Hepatocyte (in vitro differentiated cells): ENCODE data around the gene RASA1. TPM values are rescaled to one million over a fixed set of nuclear protein-coding genes. Genes with fewer than 3 reads are reported as not detected.

ENCODE experiments used
- DNase-seq: peaks from one replicate; pipeline ENCODE4 v3.0.0-alpha.2; 2016; ENCODE audit warnings: low spot score
- H2AFZ ChIP-seq: fragments of 200-600 bp; sonication (generic); 2 replicates; pipeline ENCODE4 v1.6.0; 2016; ENCODE audit warnings: antibody characterized with exemption, mild to moderate bottlenecking
- H3K27ac ChIP-seq: fragments of 200-600 bp; sonication (generic); 2 replicates; pipeline ENCODE4 v1.5.1; 2016; ENCODE audit warnings: mild to moderate bottlenecking
- H3K27me3 ChIP-seq: fragments of 200-600 bp; sonication (generic); 2 replicates; pipeline ENCODE4 v1.6.1; 2016
- H3K36me3 ChIP-seq: fragments of 200-600 bp; sonication (generic); replicated peaks from 2 replicates; pipeline ENCODE4 v1.5.1; 2016; ENCODE audit warnings: low read depth; ENCODE audit not compliant: insufficient read depth
- H3K4me1 ChIP-seq: fragments of 200-600 bp; sonication (generic); 2 replicates; pipeline ENCODE4 v1.5.1; 2016; ENCODE audit warnings: mild to moderate bottlenecking, moderate library complexity; ENCODE audit not compliant: insufficient read depth
- H3K4me2 ChIP-seq: fragments of 200-600 bp; sonication (generic); 2 replicates; pipeline ENCODE4 v1.6.0; 2016
- H3K4me3 ChIP-seq: fragments of 200-600 bp; sonication (generic); 2 replicates; pipeline ENCODE4 v1.5.1; 2016; ENCODE audit warnings: mild to moderate bottlenecking
- H3K79me2 ChIP-seq: fragments of 200-600 bp; sonication (generic); 2 replicates; pipeline ENCODE4 v1.6.0; 2017; ENCODE audit warnings: mild to moderate bottlenecking
- H3K9me2 ChIP-seq: fragments of 200-600 bp; sonication (generic); replicated peaks from 2 replicates; pipeline ENCODE4 v1.6.0; 2017; ENCODE audit warnings: mild to moderate bottlenecking; ENCODE audit not compliant: insufficient read depth
- H3K9me3 ChIP-seq: fragments of 200-600 bp; sonication (generic); 2 replicates; pipeline ENCODE4 v1.5.1; 2016; ENCODE audit warnings: low read depth, mild to moderate bottlenecking
- H4K20me1 ChIP-seq: fragments of 200-600 bp; sonication (generic); 2 replicates; pipeline ENCODE4 v1.6.0; 2016; ENCODE audit warnings: mild to moderate bottlenecking; ENCODE audit not compliant: insufficient read depth, poor library complexity, severe bottlenecking
- EZH2 ChIP-seq: fragments of 200-600 bp; sonication (generic); IDR thresholded peaks from 2 replicates; pipeline ENCODE4 v1.6.1; 2016; ENCODE audit warnings: antibody characterized with exemption, mild to moderate bottlenecking, borderline replicate concordance
- EZH2phosphoT487 ChIP-seq: fragments of 200-600 bp; sonication (generic); IDR thresholded peaks from one replicate; pipeline ENCODE4 v1.6.1; 2018; ENCODE audit warnings: antibody characterized with exemption, mild to moderate bottlenecking, low read depth, moderate library complexity; ENCODE audit not compliant: unreplicated experiment, severe bottlenecking
- WGBS: methylation state at CpG from one replicate; pipeline ENCODE4 v1.1.6; 2016; ENCODE audit warnings: low lambda C conversion rate; ENCODE audit errors: missing lambda C conversion rate; 5-methylcytosine and 5-hydroxymethylcytosine counted together
- polyA plus RNA-seq: library from polyadenylated mRNA; unstranded; fragments of >200 nt; fragmentation: Nextera tagmentation; extraction: Ambion mirVana; gene quantifications from 2 replicates; pipeline ENCODE4 v1.2.1, GENCODE V29; 2016
- total RNA-seq: library from RNA; depleted of rRNA; stranded (reverse); fragments of >200 nt; gene quantifications from 2 replicates; pipeline ENCODE4 v1.2.3, GENCODE V29; 2014
- TF ChIP-seq, protein P1 (sequence below): fragments of 200-600 bp; sonication (generic); IDR thresholded peaks from 2 replicates; pipeline ENCODE4 v1.5.1; 2016; ENCODE audit warnings: antibody characterized with exemption, mild to moderate bottlenecking; ENCODE audit not compliant: poor library complexity

RASA1 gene
- total and polyA plus RNA-seq, 2 experiments from 2014 or later = 13.7 to 33.5 TPM

DNA sequence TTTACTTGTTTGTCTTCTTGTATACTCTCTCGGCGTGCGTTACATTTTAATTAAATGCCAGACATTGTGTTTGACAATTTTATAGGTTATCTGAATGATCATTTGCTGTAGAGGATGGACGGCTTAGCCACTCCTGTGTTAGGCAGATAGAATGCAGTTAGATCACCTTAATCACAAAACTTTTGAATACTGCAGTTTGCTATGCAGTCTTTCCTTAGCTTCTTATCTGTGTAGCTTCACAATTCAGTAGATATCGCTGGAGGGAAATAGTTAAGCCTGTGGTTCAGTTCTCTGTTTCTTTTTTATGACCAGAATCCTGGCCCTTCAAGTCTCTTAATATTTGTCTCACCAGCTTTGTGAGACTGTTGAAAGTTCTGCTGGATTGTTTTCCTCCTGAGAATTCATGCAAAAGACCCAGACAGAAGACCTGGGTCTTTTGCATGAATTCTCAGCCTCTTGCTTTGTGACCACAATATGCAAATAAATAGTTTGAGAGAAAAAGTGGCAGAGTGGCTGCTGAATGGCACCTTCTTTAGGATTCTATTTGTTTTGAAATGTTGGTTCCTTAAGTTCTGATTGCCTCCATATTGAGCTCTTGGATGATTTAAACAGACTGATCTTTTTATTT lies 40.2 kb downstream of the RASA1 start:
- Histone ChIP-seq H3K79me2 (peaks cover 87% of the 10 kb centered on the region), H3K36me3 (peaks cover 8% of the 10 kb centered on the region)
- TF ChIP-seq, protein P1, sequence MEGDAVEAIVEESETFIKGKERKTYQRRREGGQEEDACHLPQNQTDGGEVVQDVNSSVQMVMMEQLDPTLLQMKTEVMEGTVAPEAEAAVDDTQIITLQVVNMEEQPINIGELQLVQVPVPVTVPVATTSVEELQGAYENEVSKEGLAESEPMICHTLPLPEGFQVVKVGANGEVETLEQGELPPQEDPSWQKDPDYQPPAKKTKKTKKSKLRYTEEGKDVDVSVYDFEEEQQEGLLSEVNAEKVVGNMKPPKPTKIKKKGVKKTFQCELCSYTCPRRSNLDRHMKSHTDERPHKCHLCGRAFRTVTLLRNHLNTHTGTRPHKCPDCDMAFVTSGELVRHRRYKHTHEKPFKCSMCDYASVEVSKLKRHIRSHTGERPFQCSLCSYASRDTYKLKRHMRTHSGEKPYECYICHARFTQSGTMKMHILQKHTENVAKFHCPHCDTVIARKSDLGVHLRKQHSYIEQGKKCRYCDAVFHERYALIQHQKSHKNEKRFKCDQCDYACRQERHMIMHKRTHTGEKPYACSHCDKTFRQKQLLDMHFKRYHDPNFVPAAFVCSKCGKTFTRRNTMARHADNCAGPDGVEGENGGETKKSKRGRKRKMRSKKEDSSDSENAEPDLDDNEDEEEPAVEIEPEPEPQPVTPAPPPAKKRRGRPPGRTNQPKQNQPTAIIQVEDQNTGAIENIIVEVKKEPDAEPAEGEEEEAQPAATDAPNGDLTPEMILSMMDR = no peak
- TF ChIP-seq EZH2 (no peak), EZH2phosphoT487 (no peak)

DNA sequence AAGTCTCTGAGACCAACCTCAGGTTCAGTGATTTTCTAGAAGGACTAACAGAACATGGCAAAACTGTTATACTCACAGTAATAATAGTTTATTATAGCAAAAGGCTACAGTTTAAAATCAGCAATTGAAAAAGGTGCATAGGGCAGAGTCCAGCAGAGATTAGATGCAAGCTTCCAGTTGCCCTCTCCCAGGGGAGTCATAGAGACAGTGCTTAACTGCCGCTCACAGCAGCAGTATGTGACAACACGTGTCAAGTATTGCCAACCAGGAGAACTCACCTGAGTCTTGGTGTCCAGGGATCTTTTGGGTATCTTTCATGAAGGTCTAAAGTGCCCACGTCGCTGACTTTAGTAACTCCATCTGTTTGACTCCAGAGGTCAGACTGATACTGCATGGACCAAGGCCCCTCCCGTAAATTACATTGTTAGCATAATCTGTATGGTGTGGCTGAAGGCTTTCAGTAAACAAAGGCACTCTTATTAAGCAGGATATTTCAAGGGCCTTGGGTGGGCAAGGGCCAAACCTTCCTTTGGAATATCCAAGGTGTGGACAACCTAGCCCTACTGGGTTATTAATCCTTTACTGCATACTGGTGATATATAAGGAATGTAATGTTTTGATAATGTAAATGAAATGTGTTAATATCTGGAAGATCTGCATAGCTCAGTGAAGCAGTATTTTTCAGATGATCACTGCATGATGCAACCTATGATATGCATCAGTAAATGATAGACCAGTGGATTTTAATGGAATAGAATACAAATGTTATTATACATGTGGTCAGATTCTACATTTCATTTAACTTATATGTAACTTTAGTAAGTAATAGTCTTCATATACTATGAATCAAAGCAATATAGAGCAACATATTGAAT lies 44.0 kb downstream of the RASA1 start:
- peaks cover 95% of the 10 kb centered on the region for H3K79me2 ChIP-seq

More for the DNA sequence above, 40.2 kb downstream of the RASA1 start:
- peaks cover 11% of the 10 kb centered on the region for H4K20me1 ChIP-seq
- H3K4me2 ChIP-seq = peak overlapping the region; percentile 28
- H3K9me2 ChIP-seq = no peaks in the 10 kb centered on the region
- DNase-seq = no peak
- H2AFZ ChIP-seq = no peak overlapping the region
- WGBS = 58% methylated on average over 5 of the region's 5 CpGs
- no peaks in the 10 kb centered on the region for H3K27me3 ChIP-seq
- H3K27ac ChIP-seq = no peak overlapping the region
- H3K9me3 ChIP-seq = no peaks in the 10 kb centered on the region
- no peak overlapping the region for H3K4me3 ChIP-seq
- peaks cover 11% of the 10 kb centered on the region for H3K4me1 ChIP-seq

DNA sequence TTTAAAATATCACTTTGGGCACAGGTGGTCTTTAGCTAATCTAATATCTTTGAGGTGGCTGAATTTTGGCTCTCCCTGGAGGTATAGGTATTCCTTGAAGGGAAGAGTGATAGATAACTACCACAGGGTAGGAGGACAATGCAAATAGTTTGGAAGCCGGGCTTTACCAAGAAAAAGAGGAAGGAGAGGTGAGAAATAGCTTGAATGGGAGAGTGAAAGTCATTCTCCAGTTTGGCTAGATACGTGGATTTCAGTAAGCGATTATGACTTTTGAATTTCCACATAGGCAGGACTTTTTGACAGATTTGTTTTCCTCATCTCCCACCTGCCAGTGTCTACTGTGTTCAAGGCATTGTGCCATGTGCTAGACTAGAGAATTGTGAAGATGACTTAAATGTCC lies 45.5 kb downstream of the RASA1 start:
- Histone ChIP-seq H3K9me2 (no peaks in the 10 kb centered on the region), H3K4me1 (peaks cover 5% of the 10 kb centered on the region), H3K9me3 (no peaks in the 10 kb centered on the region), H3K4me2 (no peak overlapping the region), H4K20me1 (peaks cover 13% of the 10 kb centered on the region), H3K27me3 (no peaks in the 10 kb centered on the region), H2AFZ (no peak overlapping the region), H3K27ac (no peak overlapping the region), H3K4me3 (no peak overlapping the region), H3K36me3 (no peaks in the 10 kb centered on the region), H3K79me2 (peaks cover 94% of the 10 kb centered on the region)
- TF ChIP-seq EZH2phosphoT487 (no peak), EZH2 (no peak)
- TF ChIP-seq, protein P1 = no peak
- no peak for DNase-seq
- 100% methylated on average over 3 of the region's 3 CpGs for WGBS

More for the DNA sequence above, 44.0 kb downstream of the RASA1 start:
- Histone ChIP-seq H3K27ac (no peak overlapping the region), H3K27me3 (no peaks in the 10 kb centered on the region), H3K9me2 (no peaks in the 10 kb centered on the region), H3K4me1 (peaks cover 11% of the 10 kb centered on the region), H3K36me3 (no peaks in the 10 kb centered on the region), H4K20me1 (peaks cover 16% of the 10 kb centered on the region), H3K4me3 (no peak overlapping the region), H3K4me2 (peak overlapping the region; percentile 28), H3K9me3 (no peaks in the 10 kb centered on the region), H2AFZ (no peak overlapping the region)
- TF ChIP-seq, protein P1 = no peak
- no peak for TF ChIP-seq EZH2phosphoT487
- no peak for TF ChIP-seq EZH2
- WGBS = 58% methylated on average over 5 of the region's 5 CpGs
- DNase-seq = peak; percentile 61
